GM12892 (cell line): ENCODE results near the gene PEX11G.

Experiments
- POLR2A ChIP-seq: IDR thresholded peaks from 2 replicates; pipeline ENCODE4 v1.6.1; 2011; ENCODE audit warnings: low read depth, low read length, control low read depth
- POLR2AphosphoS5 ChIP-seq: IDR thresholded peaks from 2 replicates; pipeline ENCODE4 v1.6.1; 2011; ENCODE audit warnings: low read depth, low read length, control low read depth
- TAF1 ChIP-seq: IDR thresholded peaks from 2 replicates; pipeline ENCODE4 v1.6.1; 2011; ENCODE audit warnings: low read depth, mild to moderate bottlenecking, control low read depth, low read length, borderline replicate concordance

DNA sequence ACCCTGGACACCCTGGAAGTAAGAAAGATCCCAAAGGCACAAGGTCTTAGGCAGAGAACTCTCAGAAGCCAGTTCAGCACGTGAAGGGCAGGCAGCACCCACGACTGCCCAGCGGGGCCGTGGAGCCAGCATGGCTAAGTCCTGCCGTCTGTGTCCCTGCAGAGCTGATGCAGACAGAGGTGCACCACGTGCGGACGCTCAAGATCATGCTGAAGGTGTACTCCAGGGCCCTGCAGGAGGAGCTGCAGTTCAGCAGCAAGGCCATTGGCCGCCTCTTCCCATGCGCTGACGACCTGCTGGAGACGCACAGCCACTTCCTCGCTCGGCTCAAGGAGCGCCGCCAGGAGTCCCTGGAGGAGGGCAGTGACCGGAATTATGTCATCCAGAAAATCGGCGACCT, 44.8 kb downstream of the PEX11G start:
- TF ChIP-seq POLR2A: no peak
- no peak for TF ChIP-seq POLR2AphosphoS5
- no peak for TF ChIP-seq TAF1
